PC-3 (cell line): ENCODE measurements around the gene MAGEA3. TPM values are rescaled to one million over a fixed set of nuclear protein-coding genes. Genes with fewer than 3 reads are reported as not detected.
"Not testable (repeated sequence)": the region's sequence is repeated elsewhere in the genome, so short reads cannot be mapped to it uniquely, and the experiment has no call there.

Source experiments
- ATAC-seq: fragments of 200-7000 bp; cut with Tn5 transposase; 2 replicates; pipeline ENCODE4 v1.9.1; 2020; ENCODE audit warnings: mild to moderate bottlenecking, moderate library complexity
- BruUV-seq: library from RNA; stranded (reverse); fragments of 400-500 nt; replicated peaks from 2 replicates; lab custom pipeline; 2021; lab: Mats Ljungman, UMichigan
- CTCF ChIA-PET: fragments of 300-600 bp; sonication (Branson Sonifier 250); formaldehyde crosslinking; loops from one replicate; lab custom pipeline; 2022; ENCODE audit warnings: antibody characterized with exemption; lab: Charles Lee
- POLR2A ChIA-PET: fragments of 300-600 bp; sonication (Branson Sonifier 250); formaldehyde crosslinking; loops from one replicate; lab custom pipeline; 2022; ENCODE audit warnings: antibody characterized with exemption; ENCODE audit not compliant: unreplicated experiment; lab: Charles Lee
- DNase-seq: peaks from one replicate; pipeline ENCODE4 v3.0.0-alpha.2; 2015
- H2AFZ ChIP-seq: fragments of 300-600 bp; sonication (generic); 2 replicates; pipeline ENCODE4 v1.6.0; 2016; ENCODE audit warnings: antibody characterized with exemption, low read length
- H3F3A ChIP-seq: fragments of 300-600 bp; sonication (generic); one replicate; pipeline ENCODE4 v1.6.0; 2017; ENCODE audit warnings: antibody characterized with exemption, low read length, control low read depth, mild to moderate bottlenecking; ENCODE audit not compliant: unreplicated experiment
- H3K27ac ChIP-seq: fragments of 300-600 bp; sonication (generic); 2 replicates; pipeline ENCODE4 v1.5.1; 2016; ENCODE audit warnings: mild to moderate bottlenecking, low read length
- H3K27me3 ChIP-seq: fragments of 300-600 bp; sonication (generic); 2 replicates; pipeline ENCODE4 v1.6.1; 2016; ENCODE audit warnings: low read length, mixed read lengths
- H3K36me3 ChIP-seq: fragments of 300-600 bp; sonication (generic); 2 replicates; pipeline ENCODE4 v1.6.1; 2016; ENCODE audit warnings: low read depth, mixed run types, low read length, mixed read lengths
- H3K4me1 ChIP-seq: fragments of 300-600 bp; sonication (generic); 2 replicates; pipeline ENCODE4 v1.5.1; 2016; ENCODE audit warnings: low read length; ENCODE audit not compliant: insufficient read depth
- H3K4me2 ChIP-seq: fragments of 300-600 bp; sonication (generic); 2 replicates; pipeline ENCODE4 v1.6.0; 2016; ENCODE audit warnings: low read length
- H3K4me3 ChIP-seq: fragments of 300-600 bp; sonication (generic); 2 replicates; pipeline ENCODE4 v1.5.1; 2016; ENCODE audit warnings: mild to moderate bottlenecking, low read length, mixed read lengths
- H3K79me2 ChIP-seq: fragments of 300-600 bp; sonication (generic); 2 replicates; pipeline ENCODE4 v1.6.1; 2017; ENCODE audit warnings: low read length, mixed read lengths
- H3K9ac ChIP-seq: fragments of 300-600 bp; sonication (generic); 2 replicates; pipeline ENCODE4 v1.6.0; 2016; ENCODE audit warnings: mild to moderate bottlenecking, low read length
- H3K9me2 ChIP-seq: fragments of 300-600 bp; sonication (generic); replicated peaks from 2 replicates; pipeline ENCODE4 v1.6.1; 2016; ENCODE audit warnings: mixed run types, low read length, mixed read lengths
- H3K9me3 ChIP-seq: fragments of 300-600 bp; sonication (generic); 2 replicates; pipeline ENCODE4 v1.6.1; 2016; ENCODE audit warnings: low read length, mixed read lengths
- H4K20me1 ChIP-seq: fragments of 300-600 bp; sonication (generic); 2 replicates; pipeline ENCODE4 v1.6.1; 2016; ENCODE audit warnings: low read length, mixed read lengths
- CTCF ChIP-seq: fragments of 300-600 bp; sonication (generic); conservative IDR thresholded peaks from 2 replicates; pipeline ENCODE4 v1.5.1; 2017; ENCODE audit warnings: antibody characterized with exemption, low read depth, mild to moderate bottlenecking, low read length
- EZH2 ChIP-seq: fragments of 300-600 bp; sonication (generic); IDR thresholded peaks from one replicate; pipeline ENCODE4 v1.6.1; 2017; ENCODE audit warnings: antibody characterized with exemption, mild to moderate bottlenecking, low read length; ENCODE audit not compliant: unreplicated experiment
- EZH2phosphoT487 ChIP-seq: fragments of 300-600 bp; sonication (generic); IDR thresholded peaks from 2 replicates; pipeline ENCODE4 v1.6.1; 2018; ENCODE audit warnings: mild to moderate bottlenecking, antibody characterized with exemption, low read length, borderline replicate concordance
- intact Hi-C: fragments of 100-400 bp; cut with micrococcal nuclease; formaldehyde crosslinking; loops from 2 replicates; pipeline ENCODE4 v1.9.0; 2023
- total RNA-seq: library from RNA; depleted of rRNA; stranded (reverse); fragments of >200 nt; gene quantifications from 2 replicates; pipeline ENCODE4 v1.2.3, GENCODE V29; 2014

The MAGEA3 gene
- total RNA-seq, 1 experiment from 2014 or later, result 3.0 TPM

- CTCF ChIA-PET, result no interaction called here
- intact Hi-C loops, result no loop called here
- Histone ChIP-seq H3K4me1 (no peaks in the 10 kb centered on the region), H3K9ac (no peak overlapping the region), H3F3A (no peaks in the 10 kb centered on the region), H3K9me3 (no peaks in the 10 kb centered on the region), H3K36me3 (no peaks in the 10 kb centered on the region), H3K79me2 (no peaks in the 10 kb centered on the region), H3K27me3 (peaks cover 31% of the 10 kb centered on the region), H3K9me2 (no peaks in the 10 kb centered on the region), H2AFZ (no peak overlapping the region), H4K20me1 (no peaks in the 10 kb centered on the region), H3K4me2 (no peak overlapping the region), H3K27ac (no peak overlapping the region), H3K4me3 (no peak overlapping the region)
- no peak for TF ChIP-seq EZH2phosphoT487
- no peak for TF ChIP-seq EZH2
- no peak for TF ChIP-seq CTCF
- DNase-seq, result no peak
- BruUV-seq, result no TSS peak
- ATAC-seq, result no peak
- POLR2A ChIA-PET, result no interaction called here
These were observed 36.5 kb downstream of the MAGEA3 start for GRCh38 chrX:152735101-152735500.

- ATAC-seq (no peak), DNase-seq (no peak)
- no peak overlapping the region for H2AFZ ChIP-seq
- POLR2A ChIA-PET, result no interaction called here
- H3K9ac ChIP-seq, result no peak overlapping the region
- H3K36me3 ChIP-seq, result no peaks in the 10 kb centered on the region
- no peaks in the 10 kb centered on the region for H3K79me2 ChIP-seq
- H4K20me1 ChIP-seq, result no peaks in the 10 kb centered on the region
- H3K9me3 ChIP-seq, result no peaks in the 10 kb centered on the region
- H3K9me2 ChIP-seq, result no peaks in the 10 kb centered on the region
- H3K27me3 ChIP-seq, result peaks cover 34% of the 10 kb centered on the region
- TF ChIP-seq CTCF (no peak), EZH2 (no peak), EZH2phosphoT487 (no peak)
- intact Hi-C loops, result no loop called here
- H3K4me3 ChIP-seq, result no peak overlapping the region
- H3K27ac ChIP-seq, result no peak overlapping the region
- no peaks in the 10 kb centered on the region for H3F3A ChIP-seq
- H3K4me1 ChIP-seq, result no peaks in the 10 kb centered on the region
- CTCF ChIA-PET, result no interaction called here
- no TSS peak for BruUV-seq
- no peak overlapping the region for H3K4me2 ChIP-seq
These were observed 37.4 kb downstream of the MAGEA3 start for GRCh38 chrX:152735860-152736511.

- intact Hi-C loops, result not testable (repeated sequence)
These were observed 37.9 kb downstream of the MAGEA3 start for GRCh38 chrX:152736528-152736927.

More at GRCh38 chrX:152736528-152736927, 37.9 kb downstream of the MAGEA3 start:
- H3K9me2 ChIP-seq, H3K79me2 ChIP-seq, H3K4me2 ChIP-seq, H3K9me3 ChIP-seq, H3K27ac ChIP-seq, H4K20me1 ChIP-seq, H3K36me3 ChIP-seq, H3K4me1 ChIP-seq, H3F3A ChIP-seq, BruUV-seq, CTCF ChIA-PET, H3K9ac ChIP-seq, H2AFZ ChIP-seq, H3K4me3 ChIP-seq, POLR2A ChIA-PET, DNase-seq, ATAC-seq: not testable (repeated sequence)
- H3K27me3 ChIP-seq, result peaks cover 30% of the 10 kb centered on the region
